PC-9 (cell line): ENCODE measurements around the gene RAB3IL1. TPM values are rescaled to one million over a fixed set of nuclear protein-coding genes. Genes with fewer than 3 reads are reported as not detected.
A peak's percentile ranks its signal among the peaks of the same experiment; 100 is the strongest.

Experiments
- BruUV-seq: library from RNA; stranded (reverse); fragments of 400-500 nt; replicated peaks from 2 replicates; lab custom pipeline; 2021; lab: Mats Ljungman, UMichigan
- CTCF ChIA-PET: fragments of 300-600 bp; sonication (Branson Sonifier 250); formaldehyde crosslinking; loops from one replicate; lab custom pipeline; 2022; ENCODE audit warnings: antibody characterized with exemption; lab: Charles Lee
- POLR2A ChIA-PET: fragments of 300-600 bp; sonication (Branson Sonifier 250); formaldehyde crosslinking; loops from one replicate; lab custom pipeline; 2022; ENCODE audit warnings: antibody characterized with exemption; ENCODE audit not compliant: unreplicated experiment; lab: Charles Lee
- DNase-seq, 2 experiments: peaks; one replicate each; pipeline versions ENCODE4 v3.0.0 to v3.0.0-alpha.2; 2015 to 2022; ENCODE audit warnings: mixed read lengths in 1 of 2
- H2AFZ ChIP-seq: fragments of 200-600 bp; sonication (generic); 2 replicates; pipeline ENCODE4 v1.8.1; 2017; ENCODE audit warnings: antibody characterized with exemption
- H3F3A ChIP-seq: fragments of 200-600 bp; sonication (generic); 2 replicates; pipeline ENCODE4 v1.8.1; 2017; ENCODE audit warnings: antibody characterized with exemption, mild to moderate bottlenecking, low read depth; ENCODE audit not compliant: insufficient read depth
- H3K27ac ChIP-seq: fragments of 200-600 bp; sonication (generic); 2 replicates; pipeline ENCODE4 v1.6.1; 2016; ENCODE audit warnings: mixed run types
- H3K27me3 ChIP-seq: fragments of 200-600 bp; sonication (generic); 2 replicates; pipeline ENCODE4 v1.6.1; 2016; ENCODE audit warnings: low read depth, mixed run types; ENCODE audit not compliant: insufficient read depth
- H3K36me3 ChIP-seq: fragments of 200-600 bp; sonication (generic); 2 replicates; pipeline ENCODE4 v1.6.1; 2016; ENCODE audit warnings: low read depth, mixed run types
- H3K4me1 ChIP-seq: fragments of 200-600 bp; sonication (generic); replicated peaks from 2 replicates; pipeline ENCODE4 v1.6.1; 2016; ENCODE audit warnings: mixed run types; ENCODE audit not compliant: insufficient read depth
- H3K4me2 ChIP-seq: fragments of 200-600 bp; sonication (generic); 2 replicates; pipeline ENCODE4 v1.6.1; 2017; ENCODE audit warnings: mixed run types
- H3K4me3 ChIP-seq: fragments of 200-600 bp; sonication (generic); 2 replicates; pipeline ENCODE4 v1.6.1; 2016; ENCODE audit warnings: mixed run types
- H3K79me2 ChIP-seq: fragments of 200-600 bp; sonication (generic); 2 replicates; pipeline ENCODE4 v1.6.1; 2017; ENCODE audit warnings: low read depth, mixed run types
- H3K9me2 ChIP-seq: fragments of 200-600 bp; sonication (generic); 2 replicates; pipeline ENCODE4 v1.8.1; 2017; ENCODE audit warnings: mild to moderate bottlenecking; ENCODE audit not compliant: insufficient read depth
- H3K9me3 ChIP-seq: fragments of 200-600 bp; sonication (generic); 2 replicates; pipeline ENCODE4 v1.8.1; 2016; ENCODE audit warnings: low read depth; ENCODE audit not compliant: insufficient read depth
- H4K20me1 ChIP-seq: fragments of 200-600 bp; sonication (generic); 2 replicates; pipeline ENCODE4 v1.8.1; 2017; ENCODE audit not compliant: insufficient read depth
- EZH2 ChIP-seq: fragments of 200-600 bp; sonication (generic); IDR thresholded peaks from 2 replicates; pipeline ENCODE4 v1.8.0; 2017; ENCODE audit warnings: antibody characterized with exemption, low read depth
- intact Hi-C: fragments of 100-400 bp; cut with micrococcal nuclease; formaldehyde crosslinking; loops from one replicate; pipeline ENCODE4 v1.10.0; 2022; ENCODE audit not compliant: unreplicated experiment
- total RNA-seq: library from RNA; stranded (reverse); gene quantifications from 2 replicates; pipeline ENCODE4 v1.2.3, GENCODE V29; 2021
- TF ChIP-seq, protein P1 (sequence below): fragments of 200-600 bp; sonication (generic); conservative IDR thresholded peaks from 2 replicates; pipeline ENCODE4 v1.6.1; 2017; ENCODE audit warnings: mixed run types, antibody characterized with exemption, mild to moderate bottlenecking, moderate library complexity

RAB3IL1 gene
- total RNA-seq, 1 experiment from 2014 or later: 4.4 TPM

DNA sequence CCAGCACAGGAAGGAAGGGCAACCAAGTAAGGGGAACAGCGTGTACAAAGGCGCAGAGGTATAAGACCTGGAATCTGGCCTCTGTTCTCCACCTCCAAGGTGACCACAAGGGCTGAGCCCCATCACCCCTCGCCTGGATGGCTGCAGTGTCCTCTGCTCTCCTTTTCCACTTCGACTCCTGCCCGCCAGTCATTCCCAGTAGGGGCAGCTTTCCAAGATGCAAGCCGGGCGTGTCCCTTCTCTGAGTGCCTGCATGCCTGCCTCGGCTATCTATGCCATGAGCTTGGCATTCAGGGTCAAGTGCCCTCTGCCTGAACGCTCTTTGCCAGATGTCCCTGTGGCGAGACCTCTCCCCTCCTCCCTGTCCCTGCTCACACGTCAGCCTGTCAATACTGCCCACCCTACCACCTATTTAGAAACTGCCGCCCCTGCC lies 43.0 kb downstream of the RAB3IL1 start:
- Histone ChIP-seq H3K36me3 (no peaks in the 10 kb centered on the region), H3K9me3 (no peaks in the 10 kb centered on the region), H2AFZ (no peak overlapping the region), H3K27ac (no peak overlapping the region), H3K4me1 (0 out of 2 replicates have a peak, but pooled peaks cover 3% of the 10 kb centered on the region), H3K4me2 (no peak overlapping the region), H4K20me1 (no peaks in the 10 kb centered on the region), H3K79me2 (no peaks in the 10 kb centered on the region), H3K4me3 (no peak overlapping the region), H3F3A (no peaks in the 10 kb centered on the region), H3K27me3 (no peaks in the 10 kb centered on the region), H3K9me2 (no peaks in the 10 kb centered on the region)
- no TSS peak for BruUV-seq
- peak in 1 of 2 experiments; percentile 58 for DNase-seq
- POLR2A ChIA-PET: interaction anchor here (0.6 to 0.7 kb wide), 2 partner anchors 44 to 432 kb away, joined by 3 to 5 read pairs; no protein-coding TSS in a partner anchor
- no peak for TF ChIP-seq EZH2
- TF ChIP-seq, protein P1, sequence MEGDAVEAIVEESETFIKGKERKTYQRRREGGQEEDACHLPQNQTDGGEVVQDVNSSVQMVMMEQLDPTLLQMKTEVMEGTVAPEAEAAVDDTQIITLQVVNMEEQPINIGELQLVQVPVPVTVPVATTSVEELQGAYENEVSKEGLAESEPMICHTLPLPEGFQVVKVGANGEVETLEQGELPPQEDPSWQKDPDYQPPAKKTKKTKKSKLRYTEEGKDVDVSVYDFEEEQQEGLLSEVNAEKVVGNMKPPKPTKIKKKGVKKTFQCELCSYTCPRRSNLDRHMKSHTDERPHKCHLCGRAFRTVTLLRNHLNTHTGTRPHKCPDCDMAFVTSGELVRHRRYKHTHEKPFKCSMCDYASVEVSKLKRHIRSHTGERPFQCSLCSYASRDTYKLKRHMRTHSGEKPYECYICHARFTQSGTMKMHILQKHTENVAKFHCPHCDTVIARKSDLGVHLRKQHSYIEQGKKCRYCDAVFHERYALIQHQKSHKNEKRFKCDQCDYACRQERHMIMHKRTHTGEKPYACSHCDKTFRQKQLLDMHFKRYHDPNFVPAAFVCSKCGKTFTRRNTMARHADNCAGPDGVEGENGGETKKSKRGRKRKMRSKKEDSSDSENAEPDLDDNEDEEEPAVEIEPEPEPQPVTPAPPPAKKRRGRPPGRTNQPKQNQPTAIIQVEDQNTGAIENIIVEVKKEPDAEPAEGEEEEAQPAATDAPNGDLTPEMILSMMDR: no peak
- CTCF ChIA-PET: interaction anchor here (1.0 to 2.1 kb wide), 2 partner anchors 208 to 234 kb away, joined by 4 to 8 read pairs; no protein-coding TSS in a partner anchor
- intact Hi-C loops: loop anchor here (5.0 kb wide), 1 partner anchor 503 kb away; no protein-coding TSS in a partner anchor

DNA sequence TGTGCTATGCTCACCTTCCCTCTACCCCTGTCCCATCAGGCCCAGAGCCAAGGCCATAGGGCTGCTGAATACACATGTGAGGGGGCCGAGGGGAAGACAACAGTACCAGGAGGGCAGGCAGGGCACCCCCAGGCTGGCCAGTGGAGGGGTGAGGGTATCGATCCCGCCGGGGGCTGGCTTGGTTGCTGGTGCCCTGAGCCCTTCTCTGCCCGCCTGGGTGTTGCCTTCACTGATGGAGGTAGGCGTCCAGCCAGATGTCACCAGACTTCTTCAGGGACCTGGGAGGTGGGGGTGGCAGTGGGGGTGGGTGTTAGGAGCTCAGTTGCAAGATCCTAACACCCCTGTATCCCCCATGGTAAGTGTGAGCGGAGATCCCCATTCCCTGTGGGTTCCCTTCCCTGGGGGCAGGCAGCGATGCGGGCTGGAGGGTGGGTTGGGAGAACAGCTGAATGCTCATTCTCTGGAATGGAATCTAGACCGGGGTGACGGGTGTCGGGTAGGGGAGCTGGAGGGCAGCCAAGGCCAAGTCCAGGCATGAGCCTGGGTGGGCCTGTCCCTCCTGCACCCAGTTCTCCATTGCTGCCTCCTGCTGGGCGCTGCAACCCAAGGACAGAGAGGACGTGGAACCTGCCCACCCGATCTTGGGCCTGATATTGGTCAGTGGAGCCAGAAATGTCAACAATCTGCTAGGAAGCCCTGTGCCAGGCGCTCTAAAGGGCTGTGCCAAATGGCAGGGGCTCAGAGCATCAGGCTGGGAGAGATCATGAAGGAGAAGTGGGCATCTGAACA lies 43.6 kb downstream of the RAB3IL1 start:
- no peaks in the 10 kb centered on the region for H3K27me3 ChIP-seq
- H3K4me2 ChIP-seq: no peak overlapping the region
- H3K4me1 ChIP-seq: 0 out of 2 replicates have a peak, but pooled peaks cover 3% of the 10 kb centered on the region
- intact Hi-C loops: loop anchor here (5.0 kb wide), 1 partner anchor 504 kb away; no protein-coding TSS in a partner anchor
- no peaks in the 10 kb centered on the region for H3F3A ChIP-seq
- POLR2A ChIA-PET: no interaction called here
- no peak overlapping the region for H2AFZ ChIP-seq
- BruUV-seq: no TSS peak
- H4K20me1 ChIP-seq: no peaks in the 10 kb centered on the region
- CTCF ChIA-PET: interaction anchor here (1.0 to 2.1 kb wide), 2 partner anchors 208 to 234 kb away, joined by 4 to 8 read pairs; no protein-coding TSS in a partner anchor
- no peaks in the 10 kb centered on the region for H3K79me2 ChIP-seq
- H3K9me2 ChIP-seq: no peaks in the 10 kb centered on the region
- H3K9me3 ChIP-seq: no peaks in the 10 kb centered on the region
- H3K4me3 ChIP-seq: no peak overlapping the region
- TF ChIP-seq EZH2: no peak
- TF ChIP-seq, protein P1: no peak
- H3K36me3 ChIP-seq: no peaks in the 10 kb centered on the region
- no peak overlapping the region for H3K27ac ChIP-seq
- no peak for DNase-seq

DNA sequence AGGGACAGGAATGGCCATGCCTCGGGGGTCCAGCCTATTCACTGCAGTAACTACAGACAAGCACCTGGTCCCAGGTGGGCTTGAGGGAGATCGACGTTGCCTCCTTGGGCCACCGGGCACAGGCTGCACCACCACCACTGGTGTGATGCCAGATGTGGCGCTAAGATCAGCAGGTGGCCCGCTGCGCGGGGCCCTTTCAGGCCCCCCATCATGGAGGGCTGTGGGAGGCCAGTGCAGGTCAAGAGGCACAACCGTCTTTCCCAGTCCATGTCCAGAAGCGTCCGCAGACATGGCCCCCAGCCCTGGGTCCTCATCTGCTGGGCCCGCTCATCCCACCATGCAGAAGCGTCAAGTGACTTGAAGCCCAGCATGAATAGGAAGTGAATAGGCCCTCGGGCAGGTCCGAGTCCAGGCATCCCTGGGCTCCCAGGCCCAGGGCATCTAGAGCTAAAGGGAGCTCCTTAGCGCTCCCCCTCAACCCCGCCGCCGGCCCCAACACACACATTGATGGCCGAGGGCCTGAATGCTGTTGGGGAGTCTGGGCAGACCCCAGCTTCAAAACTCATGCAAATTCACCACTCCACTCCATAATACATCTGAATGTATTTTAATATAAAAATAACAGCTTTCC lies 44.3 kb downstream of the RAB3IL1 start:
- H3K4me2 ChIP-seq: no peak overlapping the region
- H3F3A ChIP-seq: no peaks in the 10 kb centered on the region
- CTCF ChIA-PET: interaction anchor here (2.1 kb wide), 1 partner anchor 235 kb away, joined by 8 read pairs; no protein-coding TSS in a partner anchor
- H3K79me2 ChIP-seq: no peaks in the 10 kb centered on the region
- intact Hi-C loops: loop anchor here (5.0 kb wide), 1 partner anchor 504 kb away; no protein-coding TSS in a partner anchor
- no peak overlapping the region for H3K4me3 ChIP-seq
- no peaks in the 10 kb centered on the region for H4K20me1 ChIP-seq
- no peak for TF ChIP-seq EZH2
- TF ChIP-seq, protein P1: no peak
- no peaks in the 10 kb centered on the region for H3K9me2 ChIP-seq
- POLR2A ChIA-PET: no interaction called here
- DNase-seq: no peak
- H3K4me1 ChIP-seq: 0 out of 2 replicates have a peak, but pooled peaks cover 3% of the 10 kb centered on the region
- no peak overlapping the region for H2AFZ ChIP-seq
- no peaks in the 10 kb centered on the region for H3K27me3 ChIP-seq
- no peaks in the 10 kb centered on the region for H3K36me3 ChIP-seq
- H3K27ac ChIP-seq: no peak overlapping the region
- no peaks in the 10 kb centered on the region for H3K9me3 ChIP-seq
- BruUV-seq: no TSS peak
